ENCODE measurements around the gene SETD2.

- TF ChIP-seq EZH2phosphoT487 (IDR thresholded peaks at IDR 0.05; ENCODE audit: low read depth, severe bottlenecking, unreplicated experiment) (no peak), CTCF (IDR thresholded peaks at IDR 0.05; ENCODE audit: poor library complexity) (no peak), EZH2 (IDR thresholded peaks at IDR 0.05; ENCODE audit: borderline replicate concordance) (no peak)
Observed at GRCh38 chr3:47054412-47054811, 109.5 kb downstream of the SETD2 start.
